ENCODE data around the gene SIN3B. TPM values are rescaled to one million over a fixed set of nuclear protein-coding genes. Genes with fewer than 3 reads are reported as not detected.

Gene SIN3B
- polyA plus RNA-seq, 1 donor from 2014 or later = 31.2 TPM

DNA sequence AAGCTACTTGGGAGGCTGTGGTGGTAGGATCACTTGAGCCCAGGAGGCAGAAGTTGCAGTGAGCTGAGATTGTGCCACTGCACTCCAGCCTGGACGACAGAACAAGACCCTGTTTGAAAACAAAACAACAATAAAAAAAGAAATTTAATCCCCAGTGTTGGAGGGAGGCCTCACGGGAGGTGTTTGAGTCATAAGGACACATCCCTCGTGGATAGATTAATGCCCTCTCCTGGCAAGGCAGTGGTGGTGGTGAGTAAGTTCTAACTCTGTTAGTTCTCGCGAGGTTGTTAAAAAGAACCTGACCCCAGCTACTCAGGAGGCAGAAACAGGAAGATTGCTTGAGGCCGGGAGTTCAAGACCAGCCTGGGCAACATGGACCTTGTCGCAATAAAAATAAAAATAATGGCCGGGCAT, 27.6 kb upstream of the SIN3B start:
- H3K9me3 ChIP-seq (ENCODE audit: low read length) = no peaks in the 10 kb centered on the region
- no peak overlapping the region for H3K4me2 ChIP-seq (ENCODE audit: low read length)
- no peak for TF ChIP-seq EP300 (conservative IDR thresholded peaks at IDR 0.05; ENCODE audit: poor library complexity, severe bottlenecking)
- TF ChIP-seq RAD21 (conservative IDR thresholded peaks at IDR 0.05) = no peak
- TF ChIP-seq, protein P1, sequence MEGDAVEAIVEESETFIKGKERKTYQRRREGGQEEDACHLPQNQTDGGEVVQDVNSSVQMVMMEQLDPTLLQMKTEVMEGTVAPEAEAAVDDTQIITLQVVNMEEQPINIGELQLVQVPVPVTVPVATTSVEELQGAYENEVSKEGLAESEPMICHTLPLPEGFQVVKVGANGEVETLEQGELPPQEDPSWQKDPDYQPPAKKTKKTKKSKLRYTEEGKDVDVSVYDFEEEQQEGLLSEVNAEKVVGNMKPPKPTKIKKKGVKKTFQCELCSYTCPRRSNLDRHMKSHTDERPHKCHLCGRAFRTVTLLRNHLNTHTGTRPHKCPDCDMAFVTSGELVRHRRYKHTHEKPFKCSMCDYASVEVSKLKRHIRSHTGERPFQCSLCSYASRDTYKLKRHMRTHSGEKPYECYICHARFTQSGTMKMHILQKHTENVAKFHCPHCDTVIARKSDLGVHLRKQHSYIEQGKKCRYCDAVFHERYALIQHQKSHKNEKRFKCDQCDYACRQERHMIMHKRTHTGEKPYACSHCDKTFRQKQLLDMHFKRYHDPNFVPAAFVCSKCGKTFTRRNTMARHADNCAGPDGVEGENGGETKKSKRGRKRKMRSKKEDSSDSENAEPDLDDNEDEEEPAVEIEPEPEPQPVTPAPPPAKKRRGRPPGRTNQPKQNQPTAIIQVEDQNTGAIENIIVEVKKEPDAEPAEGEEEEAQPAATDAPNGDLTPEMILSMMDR (IDR thresholded peaks at IDR 0.05; ENCODE audit: poor library complexity, severe bottlenecking) = no peak
- no peaks in the 10 kb centered on the region for H3K9me2 ChIP-seq (ENCODE audit: insufficient read depth, low read length)
- no peaks in the 10 kb centered on the region for H4K20me1 ChIP-seq (ENCODE audit: insufficient read depth)
- H3K27ac ChIP-seq (ENCODE audit: low read length) = no peak overlapping the region
- H3K36me3 ChIP-seq (ENCODE audit: insufficient read depth, low read length) = no peaks in the 10 kb centered on the region
- no peaks in the 10 kb centered on the region for H3K27me3 ChIP-seq (ENCODE audit: insufficient read depth, low read depth, low read length)
- H3K4me3 ChIP-seq (ENCODE audit: low read length) = no peak overlapping the region
- no peaks in the 10 kb centered on the region for H3K79me2 ChIP-seq (replicated peaks; ENCODE audit: insufficient read depth, low read length)
- H3F3A ChIP-seq (ENCODE audit: insufficient read depth, low read length, poor library complexity, severe bottlenecking) = no peaks in the 10 kb centered on the region
- no peak overlapping the region for H3K9ac ChIP-seq (ENCODE audit: low read length)
- H2AFZ ChIP-seq (ENCODE audit: low read depth, low read length) = no peak overlapping the region

- no peak overlapping the region for H3K27ac ChIP-seq (ENCODE audit: low read length)
- no peak overlapping the region for H3K9ac ChIP-seq (ENCODE audit: low read length)
- H3K36me3 ChIP-seq (ENCODE audit: insufficient read depth, low read length) = no peaks in the 10 kb centered on the region
- no peaks in the 10 kb centered on the region for H3F3A ChIP-seq (ENCODE audit: insufficient read depth, low read length, poor library complexity, severe bottlenecking)
- TF ChIP-seq SMC3 (conservative IDR thresholded peaks at IDR 0.05; ENCODE audit: poor library complexity) (no peak), MXI1 (conservative IDR thresholded peaks at IDR 0.05; ENCODE audit: poor library complexity, severe bottlenecking) (no peak), TAF1 (IDR thresholded peaks at IDR 0.05; ENCODE audit: low read depth) (no peak), RAD21 (conservative IDR thresholded peaks at IDR 0.05) (no peak), REST (IDR thresholded peaks at IDR 0.05; ENCODE audit: borderline replicate concordance) (no peak), EP300 (conservative IDR thresholded peaks at IDR 0.05; ENCODE audit: poor library complexity, severe bottlenecking) (no peak), POLR2AphosphoS5 (IDR thresholded peaks at IDR 0.05) (no peak), EZH2 (IDR thresholded peaks at IDR 0.05; ENCODE audit: borderline replicate concordance, insufficient read depth, low read length, poor library complexity, severe bottlenecking) (no peak)
- TF ChIP-seq, protein P1 (IDR thresholded peaks at IDR 0.05; ENCODE audit: poor library complexity, severe bottlenecking) = no peak
- no peaks in the 10 kb centered on the region for H3K9me2 ChIP-seq (ENCODE audit: insufficient read depth, low read length)
- no peaks in the 10 kb centered on the region for H3K9me3 ChIP-seq (ENCODE audit: low read length)
- H3K27me3 ChIP-seq (ENCODE audit: insufficient read depth, low read depth, low read length) = no peaks in the 10 kb centered on the region
- H3K4me2 ChIP-seq (ENCODE audit: low read length) = no peak overlapping the region
- no peak overlapping the region for H3K4me3 ChIP-seq (ENCODE audit: low read length)
- H4K20me1 ChIP-seq (ENCODE audit: insufficient read depth) = no peaks in the 10 kb centered on the region
- H3K79me2 ChIP-seq (replicated peaks; ENCODE audit: insufficient read depth, low read length) = no peaks in the 10 kb centered on the region
- no peak overlapping the region for H2AFZ ChIP-seq (ENCODE audit: low read depth, low read length)
Observed at GRCh38 chr19:16804176-16804575, 25.0 kb upstream of the SIN3B start.
